GM23338 (cell line): Measurements from ENCODE around the gene MAT2A.

Experiments used
- CREB1 ChIP-seq: fragments of 250-450 bp; sonication (Bioruptor Pico); IDR thresholded peaks from 2 replicates; pipeline ENCODE4 v1.5.0; 2020; ENCODE audit warnings: low read depth, mild to moderate bottlenecking, moderate library complexity
- CTCF ChIP-seq, 2 experiments: fragments of 200-600 bp in 1 of 2; sonication (generic) in 1 of 2; conservative IDR thresholded peaks; 2 replicates each; pipeline versions ENCODE4 v1.5.1 to v1.6.1; 2016 to 2017; ENCODE audit warnings: antibody characterized with exemption in 2 of 2, low read depth in 2 of 2, mild to moderate bottlenecking in 2 of 2, moderate library complexity in 1 of 2
- POLR2AphosphoS5 ChIP-seq: IDR thresholded peaks from 2 replicates; pipeline ENCODE4 v1.6.1; 2016; ENCODE audit warnings: antibody characterized with exemption, low read depth
- REST ChIP-seq: IDR thresholded peaks from one replicate; pipeline ENCODE4 v1.6.1; 2018; ENCODE audit warnings: antibody characterized with exemption; ENCODE audit not compliant: unreplicated experiment

DNA sequence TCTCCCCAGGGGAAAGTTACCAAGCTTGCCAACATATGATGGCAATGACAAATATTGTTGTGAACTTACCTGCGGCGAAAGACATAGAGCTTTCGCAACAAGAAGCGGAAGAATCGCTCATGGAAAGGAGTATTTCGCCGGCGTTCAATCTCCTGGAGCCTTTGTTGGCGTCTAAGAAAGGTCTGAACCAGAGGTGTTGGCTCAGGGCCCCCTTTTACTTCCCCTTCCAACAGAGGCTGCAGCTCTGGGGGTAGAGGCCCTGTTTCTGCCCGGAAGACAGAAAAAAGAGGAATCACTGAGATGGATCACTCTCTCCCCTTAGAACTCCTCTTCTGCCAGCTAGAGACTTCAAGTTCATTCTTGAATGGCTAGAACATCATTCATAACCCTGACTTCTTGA is 11.5 kb downstream of the MAT2A start:
- no peak for TF ChIP-seq POLR2AphosphoS5
- no peak for TF ChIP-seq CTCF (conservative IDR thresholded peaks at IDR 0.05; ENCODE audit: low read depth in 2 of 2)
- no peak for TF ChIP-seq REST
- no peak for TF ChIP-seq CREB1
